ENCODE results near the gene AGRN.
A peak's percentile ranks its signal among the peaks of the same experiment; 100 is the strongest.
"Not testable (repeated sequence)": the region's sequence is repeated elsewhere in the genome, so short reads cannot be mapped to it uniquely, and the experiment has no call there.

Gene AGRN

GRCh38 chr1:1055841-1056736, 36.2 kb downstream of the AGRN start:
- no peak overlapping the region for H3K27ac Mint-ChIP-seq
- H3K27me3 Mint-ChIP-seq (ENCODE audit: low read depth): peaks cover 47% of the 10 kb centered on the region

DNA sequence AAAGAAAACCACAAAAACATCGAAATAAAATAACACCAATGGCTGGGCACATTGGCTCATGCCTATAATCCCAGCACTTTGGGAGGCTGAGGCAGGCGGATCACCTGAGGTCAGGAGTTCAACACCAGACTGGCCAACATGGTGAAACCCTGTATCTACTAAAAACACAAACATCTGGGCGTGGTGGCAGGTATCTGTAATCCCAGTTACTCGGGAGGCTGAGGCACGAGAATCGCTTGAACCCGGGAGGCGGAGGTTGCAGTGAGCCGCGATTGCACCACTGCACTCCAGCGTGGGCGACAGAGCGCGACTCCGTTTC, 37.8 kb downstream of the AGRN start:
- Mint-ChIP-seq H3K36me3 (ENCODE audit: low read depth) (peaks cover 14% of the 10 kb centered on the region), H3K4me3 (peak overlapping the region; percentile 43 to 79 (median 50)), H3K27me3 (ENCODE audit: low read depth) (peaks cover 61% of the 10 kb centered on the region)
- not testable (repeated sequence) for H3K4me1 Mint-ChIP-seq, H3K27ac Mint-ChIP-seq, H3K9me3 Mint-ChIP-seq

More at GRCh38 chr1:1055841-1056736, 36.2 kb downstream of the AGRN start:
- no peak overlapping the region for H3K4me3 Mint-ChIP-seq
- TF ChIP-seq CTCF (IDR thresholded peaks at IDR 0.05; ENCODE audit: unreplicated experiment in 3 of 3): no peak
- no peaks in the 10 kb centered on the region for H3K4me1 Mint-ChIP-seq
- H3K36me3 Mint-ChIP-seq (ENCODE audit: low read depth): peaks cover 22% of the 10 kb centered on the region
- no peaks in the 10 kb centered on the region for H3K9me3 Mint-ChIP-seq

DNA sequence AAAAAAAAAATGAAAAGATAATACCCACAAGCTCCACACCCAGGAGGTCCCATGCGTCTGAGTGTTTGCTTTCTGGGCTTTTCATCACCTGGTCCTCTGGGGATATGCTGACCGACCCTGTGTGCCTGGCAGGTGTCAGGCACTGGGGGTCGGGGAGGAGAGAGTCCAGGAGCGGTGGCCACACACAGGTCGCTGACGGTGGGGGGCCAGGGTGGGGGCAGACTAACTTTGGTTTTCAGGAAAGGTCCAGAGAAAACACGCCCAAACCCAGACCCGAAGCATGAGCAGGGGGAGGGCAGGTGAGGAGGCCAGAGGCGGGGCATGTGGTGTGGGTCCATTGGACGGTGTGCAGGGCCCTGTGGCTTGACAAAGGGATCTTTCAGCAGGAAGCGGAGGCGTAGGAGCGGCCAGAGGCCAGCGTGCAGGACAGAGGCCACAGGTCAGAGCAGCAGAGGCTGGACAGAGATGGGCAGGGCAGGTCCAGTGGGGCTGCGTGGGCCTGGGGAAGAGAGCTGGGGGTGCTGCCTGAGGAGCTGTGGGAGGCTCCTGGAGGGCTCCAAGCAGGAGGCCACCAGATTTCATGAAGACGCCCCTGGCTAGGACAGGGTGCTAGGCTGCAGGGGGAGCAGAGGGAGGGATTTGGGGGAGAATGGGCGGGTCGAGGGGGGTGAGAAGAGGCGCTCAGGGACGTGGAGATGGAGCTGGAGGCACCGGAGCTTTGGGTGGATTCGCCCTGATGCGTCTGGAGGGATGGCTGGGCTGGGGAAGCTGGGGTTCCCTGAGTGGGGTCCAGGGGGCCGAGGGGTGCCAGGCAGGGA, 38.4 kb downstream of the AGRN start:
- H3K4me3 Mint-ChIP-seq: peak overlapping the region; percentile 71 to 82 (median 79)
- H3K9me3 Mint-ChIP-seq: no peaks in the 10 kb centered on the region
- H3K27me3 Mint-ChIP-seq (ENCODE audit: low read depth): peaks cover 67% of the 10 kb centered on the region

GRCh38 chr1:1058921-1059493, 39.1 kb downstream of the AGRN start:
- peak overlapping the region; percentile 61 to 82 (median 79) for H3K4me3 Mint-ChIP-seq
- H3K27me3 Mint-ChIP-seq (ENCODE audit: low read depth): peaks cover 71% of the 10 kb centered on the region
- H3K36me3 Mint-ChIP-seq (ENCODE audit: low read depth): peaks cover 9% of the 10 kb centered on the region

More for the DNA sequence above, 38.4 kb downstream of the AGRN start:
- H3K4me1 Mint-ChIP-seq: no peaks in the 10 kb centered on the region
- H3K27ac Mint-ChIP-seq: no peak overlapping the region
- TF ChIP-seq CTCF (IDR thresholded peaks at IDR 0.05; ENCODE audit: unreplicated experiment in 3 of 3): no peak
- H3K36me3 Mint-ChIP-seq (ENCODE audit: low read depth): peaks cover 9% of the 10 kb centered on the region

DNA sequence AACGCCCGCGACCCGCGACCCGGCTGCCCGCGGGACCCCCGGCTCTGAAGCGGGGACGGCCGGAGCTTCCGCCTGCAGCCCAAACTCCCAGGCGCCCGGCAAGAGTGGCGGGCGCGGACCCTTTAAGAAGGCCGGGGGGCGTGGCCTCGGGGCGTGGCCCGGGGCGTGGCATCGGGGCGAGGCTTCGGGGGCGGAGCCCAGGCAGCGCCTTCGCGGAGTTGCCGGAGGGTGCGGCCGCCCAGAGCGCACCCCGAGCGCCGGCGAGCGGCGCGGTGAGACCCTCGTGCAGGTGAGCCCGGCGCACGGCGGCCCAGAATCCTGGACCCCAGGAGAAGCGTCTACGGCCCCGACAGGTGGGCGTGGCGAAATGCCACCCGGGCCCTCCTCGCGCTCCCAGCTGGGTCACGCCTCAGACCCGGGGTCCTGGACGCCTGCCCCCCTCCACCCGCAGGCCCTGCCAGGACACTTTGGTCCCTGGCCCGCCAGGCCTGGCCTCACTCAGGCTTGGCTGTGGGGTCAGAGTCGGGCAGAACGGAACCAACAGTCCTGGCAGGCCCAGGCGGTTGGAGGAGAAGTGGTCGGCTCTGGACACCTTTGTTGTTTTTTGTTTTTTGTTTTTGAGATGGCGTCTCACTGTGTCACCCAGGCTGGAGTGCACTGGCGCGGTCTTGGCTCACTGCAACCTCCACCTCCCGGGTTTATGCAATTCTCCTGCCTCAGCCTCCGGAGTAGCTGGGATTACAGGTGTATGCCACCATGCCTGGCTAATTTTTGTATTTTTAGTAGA, 39.8 kb downstream of the AGRN start:
- Mint-ChIP-seq H3K27ac (no peak overlapping the region), H3K4me1 (no peaks in the 10 kb centered on the region), H3K9me3 (no peaks in the 10 kb centered on the region), H3K27me3 (ENCODE audit: low read depth) (peaks cover 71% of the 10 kb centered on the region), H3K36me3 (ENCODE audit: low read depth) (peaks cover 9% of the 10 kb centered on the region), H3K4me3 (peak overlapping the region; percentile 15 to 46 (median 23))
- no peak for TF ChIP-seq CTCF (IDR thresholded peaks at IDR 0.05; ENCODE audit: unreplicated experiment in 3 of 3)

More at GRCh38 chr1:1058921-1059493, 39.1 kb downstream of the AGRN start:
- Mint-ChIP-seq H3K27ac (no peak overlapping the region), H3K9me3 (no peaks in the 10 kb centered on the region), H3K4me1 (no peaks in the 10 kb centered on the region)
- TF ChIP-seq CTCF (IDR thresholded peaks at IDR 0.05; ENCODE audit: unreplicated experiment in 3 of 3): peak; percentile 22 to 60 (median 41)

Measured in nephron (organoid).